NCI-H2227 treated with DMSO at 0.1 percent for 48 hours (cell line): ENCODE data around the gene TTC7B.
"Not testable (repeated sequence)": the region's sequence is repeated elsewhere in the genome, so short reads cannot be mapped to it uniquely, and the experiment has no call there.

Source experiments
- DNase-seq: peaks from one replicate; lab custom pipeline; 2025; lab: John Stamatoyannopoulos, UW

Gene TTC7B

DNA sequence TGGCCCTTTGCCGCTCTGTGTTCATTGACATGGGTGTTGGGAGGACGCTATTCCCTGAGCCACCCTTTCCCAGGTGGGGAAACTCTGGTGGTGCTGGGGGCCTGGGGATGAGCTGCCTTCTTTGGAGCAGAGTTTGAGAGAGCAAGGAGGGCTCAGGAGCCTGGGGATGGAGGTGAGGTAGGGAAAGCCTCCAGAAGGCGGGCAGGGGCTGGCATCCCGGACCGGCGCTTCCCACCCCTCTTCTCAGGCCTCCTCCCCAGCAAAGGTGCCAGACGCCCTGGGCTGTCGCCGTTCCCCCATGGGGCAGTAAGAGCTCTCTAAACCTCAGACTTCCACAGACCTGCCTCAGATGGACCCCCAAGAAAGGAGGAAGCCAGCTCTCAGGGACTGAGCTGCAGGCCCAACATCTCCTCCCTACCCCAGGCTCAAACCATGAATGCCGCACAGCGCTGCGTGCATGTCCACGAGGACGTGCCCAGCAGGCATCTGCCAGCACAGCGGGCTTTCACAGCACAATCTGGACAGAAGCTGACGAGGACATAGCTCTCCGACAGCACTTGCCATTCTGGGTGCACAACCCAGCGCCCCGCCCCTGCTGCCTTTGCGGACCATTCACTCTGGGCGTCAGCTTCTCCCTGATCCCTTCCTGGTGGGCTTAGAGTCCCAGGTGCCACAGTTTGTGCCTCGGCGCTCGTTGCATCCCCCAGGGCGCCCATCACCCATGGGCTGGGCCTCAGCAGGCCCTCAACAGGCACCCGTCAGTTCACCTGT is 14.9 kb upstream of the TTC7B start:
- DNase-seq = no peak

- DNase-seq = no peak
These were observed 13.4 kb upstream of the TTC7B start for GRCh38 chr14:90829677-90830076.

DNA sequence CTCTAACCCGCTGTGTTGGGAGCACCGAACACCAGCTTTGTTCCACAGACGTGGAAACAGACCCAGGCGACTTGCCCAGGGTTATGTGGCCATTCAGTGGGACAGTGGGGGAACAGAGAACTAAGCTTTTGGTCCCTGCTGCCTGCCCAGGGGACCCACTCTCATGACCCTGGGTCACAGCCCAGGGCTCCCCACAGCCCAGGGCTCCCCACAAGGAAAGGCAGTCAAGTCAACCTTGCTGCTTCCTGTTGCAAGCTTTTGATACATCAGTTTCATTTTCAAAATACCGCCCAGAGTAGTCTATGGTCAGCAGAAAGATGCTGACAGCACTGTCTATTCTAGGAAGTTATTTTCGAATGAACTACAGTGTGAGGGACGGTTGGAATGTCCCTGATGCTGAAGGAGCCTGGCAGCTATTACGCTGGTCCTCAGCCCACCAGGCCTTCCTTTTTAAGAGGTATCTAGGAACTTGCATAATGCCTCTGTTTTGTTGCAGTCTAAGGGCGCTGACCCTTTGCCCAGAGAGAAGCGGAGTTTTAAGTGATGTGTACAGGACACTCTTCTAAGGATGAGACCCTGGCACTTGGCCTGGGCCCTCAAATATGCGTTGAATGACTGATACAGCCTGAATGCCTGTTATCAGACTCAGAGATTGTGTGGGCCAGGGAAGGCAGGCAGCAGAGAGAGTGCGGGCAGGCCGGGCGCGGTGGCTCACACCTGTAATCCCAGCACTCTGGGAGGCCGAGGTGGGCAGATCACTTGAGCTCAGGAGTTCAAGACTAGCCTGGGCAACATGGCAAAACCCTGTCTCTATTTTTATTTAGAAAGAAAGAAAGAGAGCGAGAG is 12.6 kb upstream of the TTC7B start:
- no peak for DNase-seq

GRCh38 chr14:90827919-90828610 is 11.8 kb upstream of the TTC7B start:
- DNase-seq = peak; percentile 86

DNA sequence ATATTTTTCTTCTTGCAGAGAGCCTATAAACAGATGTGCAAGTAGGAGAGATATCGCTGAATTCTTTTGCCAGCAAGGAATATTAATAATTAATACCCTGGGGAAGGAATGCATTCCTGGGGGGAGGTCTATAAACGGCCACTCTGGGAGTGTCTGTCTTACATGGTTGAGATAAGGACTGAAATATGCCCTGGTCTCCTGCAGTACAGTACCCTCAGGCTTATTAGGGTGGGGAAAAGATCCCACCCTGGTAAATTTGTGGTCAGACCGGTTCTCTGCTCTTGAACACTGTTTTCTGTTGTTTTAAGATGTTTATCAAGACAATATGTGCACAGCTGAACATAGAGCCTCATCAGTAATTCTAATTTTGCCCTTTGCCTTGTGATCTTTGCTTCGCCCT is 7.3 kb upstream of the TTC7B start:
- not testable (repeated sequence) for DNase-seq

DNA sequence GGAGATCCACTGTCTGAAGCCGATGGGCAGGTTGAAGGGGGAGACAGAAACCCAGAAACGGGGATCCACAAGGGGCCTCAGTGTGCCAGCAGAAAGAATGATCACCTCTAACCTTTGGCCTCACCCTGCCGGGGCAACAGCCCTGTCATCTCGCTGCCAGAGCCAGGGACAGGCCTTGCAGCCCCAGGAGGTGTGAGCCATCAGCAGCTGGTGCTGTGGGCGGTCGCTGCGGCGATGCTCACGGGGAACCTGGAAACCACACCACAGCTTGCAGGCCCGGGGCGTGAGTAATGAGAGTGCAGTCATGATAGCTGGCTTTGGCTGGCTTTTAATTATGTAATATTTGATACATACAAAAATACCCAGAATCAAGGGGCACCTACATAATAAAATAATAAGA is 4.7 kb upstream of the TTC7B start:
- DNase-seq = no peak

- DNase-seq = no peak
These were observed 3.6 kb upstream of the TTC7B start for GRCh38 chr14:90819734-90820393.

GRCh38 chr14:90818715-90819114 is 2.5 kb upstream of the TTC7B start:
- no peak for DNase-seq

DNA sequence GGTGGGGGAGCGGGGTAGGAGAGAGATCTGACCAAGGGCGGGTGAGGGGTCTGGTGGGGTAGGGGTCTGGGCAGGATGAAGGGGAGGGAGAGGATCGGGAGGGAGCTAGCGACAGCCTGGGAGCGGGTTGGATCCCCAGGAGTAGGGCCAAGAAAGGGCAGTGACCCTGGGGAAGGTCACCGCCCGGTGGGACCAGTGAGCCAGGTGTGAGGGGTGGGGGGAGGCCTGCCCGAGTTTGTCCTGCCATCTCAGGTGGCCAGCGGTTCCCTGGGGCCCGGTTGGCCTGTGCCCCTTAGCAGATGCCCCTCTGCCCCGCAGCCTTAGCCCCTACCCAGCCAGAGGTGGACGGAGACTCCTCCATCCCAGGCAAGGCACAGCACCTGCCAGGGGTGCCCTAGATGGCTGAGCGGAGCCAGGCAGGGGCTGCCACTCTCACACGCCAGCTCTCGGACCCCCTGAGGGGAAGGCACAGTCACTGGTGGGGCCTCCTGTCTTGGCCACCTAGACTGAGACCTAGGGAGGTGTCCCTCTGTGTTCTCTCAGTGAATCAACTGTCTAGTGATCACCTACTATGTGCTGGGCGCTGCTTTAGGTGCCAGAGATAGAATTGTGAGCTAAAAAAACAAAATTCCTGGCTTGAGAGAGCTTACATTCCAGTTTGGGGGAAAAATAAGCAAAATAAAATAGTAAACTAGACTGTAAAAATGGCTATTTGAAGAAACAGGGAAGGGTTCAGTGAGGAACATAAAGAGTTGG is 629 bp upstream of the TTC7B start:
- no peak for DNase-seq

DNA sequence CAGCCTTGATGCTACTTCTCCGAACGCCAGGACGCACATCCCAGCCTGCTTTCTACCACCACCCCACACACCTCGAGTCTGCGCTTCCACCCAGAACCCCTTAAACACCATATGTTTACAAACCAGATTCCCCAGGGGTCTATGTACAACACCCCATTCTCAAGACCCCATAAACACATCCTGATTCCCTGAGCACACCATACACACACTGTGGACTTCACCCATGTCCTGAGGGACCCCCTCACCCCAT is 733 bp downstream of the TTC7B start:
- DNase-seq = no peak

DNA sequence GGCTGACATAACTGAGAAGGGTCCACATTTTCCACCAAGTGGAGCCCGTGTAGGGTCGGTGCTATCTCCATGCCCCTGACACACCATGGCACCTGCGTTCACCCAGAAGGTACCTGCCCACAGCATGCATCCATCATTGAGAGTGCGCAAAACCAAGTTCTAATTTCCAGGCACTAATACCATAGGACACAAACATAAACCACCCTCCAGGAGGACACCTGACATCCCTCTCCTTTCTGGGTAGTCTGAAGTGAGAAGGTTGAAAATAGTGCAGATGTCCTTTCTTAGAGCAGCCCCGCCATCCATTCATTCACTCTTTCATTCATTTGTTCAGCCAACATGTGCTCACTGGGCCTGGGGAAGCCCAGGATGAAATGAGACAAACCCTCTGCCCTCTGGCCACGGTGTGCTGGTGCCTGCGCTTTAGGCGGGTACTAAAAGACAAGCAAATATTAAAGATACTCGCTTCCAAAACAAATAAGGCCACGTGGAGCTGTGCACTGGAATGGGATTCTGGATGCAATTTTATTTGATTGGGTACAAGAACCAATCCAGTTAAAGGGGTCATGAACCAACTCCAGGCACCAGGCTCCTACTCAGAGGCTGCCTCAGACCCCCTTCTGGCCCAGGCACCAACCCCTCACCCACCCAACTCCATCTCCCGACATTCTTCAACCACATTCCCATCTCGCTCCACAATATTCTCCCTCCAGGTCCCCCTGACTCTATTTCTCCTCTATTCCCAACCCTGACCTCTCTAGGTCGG is 1.2 kb downstream of the TTC7B start:
- no peak for DNase-seq

DNA sequence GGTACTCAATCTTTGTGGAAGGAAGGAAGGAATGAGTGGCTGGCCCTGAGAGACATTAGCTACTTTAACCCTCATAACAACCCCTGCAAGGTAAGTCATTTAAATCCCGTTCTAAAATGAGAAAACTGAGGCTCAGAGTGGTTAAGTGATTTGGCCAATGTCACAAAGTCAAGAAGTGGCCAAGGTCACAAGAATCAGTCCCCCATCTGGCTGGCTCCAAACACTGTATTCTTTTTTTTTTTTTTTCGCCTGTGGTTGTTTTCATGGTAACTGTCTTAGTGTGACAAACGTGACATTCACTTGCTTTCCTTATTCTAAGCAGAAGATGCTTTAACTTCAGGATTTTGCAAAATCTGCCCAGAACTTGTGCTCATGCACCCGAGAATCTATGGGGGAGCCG is 2.8 kb downstream of the TTC7B start:
- no peak for DNase-seq

- DNase-seq = no peak
These were observed 4.1 kb downstream of the TTC7B start for GRCh38 chr14:90812109-90812508.

DNA sequence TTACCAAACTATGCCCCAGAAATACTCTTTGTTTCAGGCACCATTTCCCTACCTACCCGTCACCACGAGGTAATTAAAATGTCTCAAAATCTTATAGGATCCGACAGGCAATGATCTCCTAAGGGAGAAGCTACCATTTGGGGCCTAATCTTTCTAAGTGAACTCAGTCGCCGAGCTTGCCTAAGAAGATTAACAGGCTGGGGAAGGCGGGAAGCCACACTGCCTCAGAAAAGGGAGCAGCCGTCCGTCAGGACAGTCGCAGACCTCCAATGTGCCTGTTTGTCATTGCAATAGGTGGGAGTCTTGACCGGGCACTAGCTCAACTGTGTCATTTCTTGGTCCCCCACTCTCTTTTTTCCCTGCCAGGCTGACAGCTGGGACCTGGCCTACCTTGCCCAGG is 4.6 kb downstream of the TTC7B start:
- no peak for DNase-seq

GRCh38 chr14:90810806-90811205 is 5.4 kb downstream of the TTC7B start:
- no peak for DNase-seq

DNA sequence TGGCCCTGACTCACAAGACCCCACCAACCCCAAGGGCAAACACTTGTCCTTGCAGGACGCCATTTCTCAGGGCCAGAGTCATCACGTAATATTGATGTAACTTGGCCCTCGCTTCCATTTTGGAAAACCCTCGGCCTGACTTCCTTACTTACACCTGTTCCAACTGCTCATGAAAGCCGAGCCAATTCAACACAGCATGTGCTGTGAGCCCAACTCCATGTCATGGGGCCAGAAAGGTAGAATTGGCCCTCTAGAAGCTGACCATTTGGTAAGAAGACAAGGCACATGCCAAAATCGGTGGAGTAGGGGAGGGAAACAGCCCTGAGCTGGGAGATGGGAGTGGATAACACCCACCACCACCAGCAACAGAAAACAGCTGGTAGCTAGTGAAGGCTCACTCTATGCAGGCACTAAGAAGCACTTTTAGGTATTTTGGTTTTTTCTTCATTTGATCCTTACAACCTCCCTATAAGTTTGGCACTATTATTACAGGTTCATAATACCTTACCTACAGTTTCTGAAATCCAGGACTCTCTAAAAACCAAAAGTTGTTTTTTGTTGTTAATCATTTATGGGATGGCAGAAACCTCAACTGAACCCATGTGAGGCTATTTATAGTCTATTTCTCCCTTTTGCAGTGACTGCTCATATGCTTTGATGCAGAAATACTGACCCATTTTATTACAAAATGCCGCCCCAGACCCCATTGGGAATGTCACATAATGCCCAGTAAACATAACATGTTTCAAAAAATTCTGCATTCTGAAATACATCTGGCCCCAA is 6.5 kb downstream of the TTC7B start:
- no peak for DNase-seq

DNA sequence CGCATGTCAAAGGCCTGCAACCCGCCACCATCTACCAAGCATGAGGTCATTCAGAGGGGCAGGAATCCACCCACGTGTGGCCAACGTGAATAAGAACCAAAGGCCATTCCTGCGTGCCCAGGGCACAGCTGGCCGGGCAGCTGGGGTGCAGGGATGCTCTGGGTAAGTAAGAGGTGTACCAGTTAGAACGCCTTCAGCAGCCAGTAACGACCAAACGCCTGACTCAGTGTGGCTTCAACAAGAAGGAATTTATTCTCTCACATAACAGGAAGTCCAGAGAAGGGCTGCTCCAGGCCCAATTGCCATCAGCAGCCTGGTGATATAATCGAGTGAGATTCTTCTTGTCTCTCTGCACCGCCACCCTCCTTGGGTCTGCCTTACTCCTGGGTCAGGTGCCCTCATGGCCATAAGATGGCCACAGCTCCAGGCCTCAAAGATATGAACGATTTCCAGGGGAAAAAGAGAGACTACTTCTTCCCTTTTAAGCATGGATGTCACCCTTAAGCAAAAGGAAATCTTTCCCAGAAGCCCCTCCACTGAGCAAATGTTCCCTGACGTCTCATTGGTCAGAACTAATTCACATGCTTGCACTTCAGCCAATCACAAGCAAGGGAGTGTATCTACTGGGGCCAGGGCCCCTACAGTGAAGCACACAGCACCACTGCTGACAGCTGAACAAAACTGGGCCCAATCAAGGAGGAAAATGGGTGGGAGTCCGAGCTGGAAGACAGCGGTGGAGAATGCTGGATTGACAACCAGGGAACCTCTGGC is 7.3 kb downstream of the TTC7B start:
- no peak for DNase-seq

- no peak for DNase-seq
These were observed 9.2 kb downstream of the TTC7B start for GRCh38 chr14:90807060-90807459.
